HPDE6-E6E7 (cell line): ENCODE measurements around the gene C6.
A peak's percentile ranks its signal among the peaks of the same experiment; 100 is the strongest.
"Not testable (repeated sequence)": the region's sequence is repeated elsewhere in the genome, so short reads cannot be mapped to it uniquely, and the experiment has no call there.

Experiments
- DNase-seq: peaks from one replicate; pipeline ENCODE4 v3.0.0; 2011; ENCODE audit warnings: missing footprints; ENCODE audit errors: extremely low spot score

The C6 gene

GRCh38 chr5:41199660-41200059 is 13.7 kb downstream of the C6 start:
- DNase-seq: no peak

DNA sequence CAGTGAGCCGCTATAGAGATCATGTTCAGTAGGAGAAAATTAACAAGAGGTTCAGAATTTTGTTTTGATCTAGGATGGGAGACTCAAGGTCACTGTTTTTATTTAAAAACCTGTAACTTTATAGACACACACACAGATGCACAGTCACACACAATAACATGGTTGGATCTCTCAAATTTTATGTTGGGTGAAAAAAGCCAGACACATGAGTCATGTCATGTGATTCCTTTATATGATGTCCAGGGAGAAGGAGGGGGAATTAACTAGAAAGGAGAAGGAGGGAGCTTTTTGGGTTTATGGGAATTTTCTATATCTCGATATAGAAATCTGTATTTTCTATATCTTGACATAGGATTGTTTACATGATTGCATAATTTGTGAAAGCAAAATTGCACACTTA is 17.1 kb downstream of the C6 start:
- no peak for DNase-seq

- DNase-seq: no peak
These were observed 18.1 kb downstream of the C6 start for GRCh38 chr5:41195228-41195627.

DNA sequence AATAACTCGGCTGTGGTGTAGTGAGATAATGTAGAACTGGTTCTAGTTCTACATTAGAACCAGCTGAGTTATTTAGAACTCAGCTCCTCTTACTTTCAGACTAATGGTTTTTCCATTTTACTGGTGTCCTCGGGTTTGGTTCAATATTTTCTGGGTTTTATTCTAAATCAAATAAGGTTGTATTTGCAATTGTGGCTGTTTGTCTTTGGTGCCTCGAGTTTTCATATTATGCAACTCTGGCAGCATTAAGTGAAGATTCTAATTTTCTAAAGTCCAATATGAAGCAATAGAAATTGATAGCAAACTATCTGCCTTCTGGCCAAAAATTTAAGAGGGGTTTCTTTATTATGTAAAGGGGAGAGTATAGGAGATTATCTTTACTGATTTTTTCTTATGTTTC is 19.0 kb downstream of the C6 start:
- DNase-seq: no peak

- no peak for DNase-seq
These were observed 19.7 kb downstream of the C6 start for GRCh38 chr5:41193456-41194205.

GRCh38 chr5:41191249-41191648 is 22.1 kb downstream of the C6 start:
- no peak for DNase-seq

- DNase-seq: no peak
These were observed 27.2 kb downstream of the C6 start for GRCh38 chr5:41186143-41186542.

GRCh38 chr5:41183331-41183730 is 30.0 kb downstream of the C6 start:
- DNase-seq: not testable (repeated sequence)

GRCh38 chr5:41182666-41183065 is 30.7 kb downstream of the C6 start:
- DNase-seq: no peak

GRCh38 chr5:41181691-41182564 is 31.4 kb downstream of the C6 start:
- no peak for DNase-seq

GRCh38 chr5:41176952-41177351 is 36.4 kb downstream of the C6 start:
- peak; percentile 8 for DNase-seq

DNA sequence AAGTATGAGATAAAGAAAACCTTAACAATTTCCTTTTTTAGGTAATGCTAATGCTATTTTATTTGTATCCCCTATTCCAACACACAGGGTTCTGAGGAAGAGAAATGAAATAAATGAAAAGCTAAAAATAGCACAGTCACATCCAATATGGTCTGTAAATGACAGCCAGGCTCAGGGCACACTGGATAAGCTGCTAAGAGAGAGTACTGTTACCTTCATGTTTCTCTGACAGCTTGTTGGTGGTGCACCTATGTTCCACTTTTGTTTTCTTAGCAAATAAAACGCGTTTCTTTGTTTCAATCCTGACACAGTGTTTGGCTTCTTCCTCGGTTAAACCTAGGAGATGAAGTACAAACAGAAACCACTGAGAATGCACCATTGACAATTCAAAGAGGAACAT is 41.3 kb downstream of the C6 start:
- DNase-seq: no peak

DNA sequence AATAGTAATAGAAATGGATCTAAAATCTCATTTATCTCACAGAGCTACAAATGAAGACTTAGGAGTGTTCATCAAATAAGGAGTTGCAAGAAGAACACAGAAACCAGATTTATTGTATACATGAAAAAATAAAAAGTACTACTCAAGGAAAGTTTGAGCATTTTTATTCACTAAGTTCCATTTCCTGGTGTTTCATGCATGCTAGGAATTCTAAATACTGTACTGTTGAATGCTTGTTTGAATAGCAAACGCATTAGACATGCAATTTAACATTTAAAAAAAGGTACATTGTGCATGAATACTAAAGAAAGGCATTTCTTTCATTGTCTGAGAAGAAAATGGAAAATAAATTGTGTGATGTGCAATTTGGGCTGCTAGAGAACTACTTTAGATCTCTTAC is 52.1 kb downstream of the C6 start:
- no peak for DNase-seq

DNA sequence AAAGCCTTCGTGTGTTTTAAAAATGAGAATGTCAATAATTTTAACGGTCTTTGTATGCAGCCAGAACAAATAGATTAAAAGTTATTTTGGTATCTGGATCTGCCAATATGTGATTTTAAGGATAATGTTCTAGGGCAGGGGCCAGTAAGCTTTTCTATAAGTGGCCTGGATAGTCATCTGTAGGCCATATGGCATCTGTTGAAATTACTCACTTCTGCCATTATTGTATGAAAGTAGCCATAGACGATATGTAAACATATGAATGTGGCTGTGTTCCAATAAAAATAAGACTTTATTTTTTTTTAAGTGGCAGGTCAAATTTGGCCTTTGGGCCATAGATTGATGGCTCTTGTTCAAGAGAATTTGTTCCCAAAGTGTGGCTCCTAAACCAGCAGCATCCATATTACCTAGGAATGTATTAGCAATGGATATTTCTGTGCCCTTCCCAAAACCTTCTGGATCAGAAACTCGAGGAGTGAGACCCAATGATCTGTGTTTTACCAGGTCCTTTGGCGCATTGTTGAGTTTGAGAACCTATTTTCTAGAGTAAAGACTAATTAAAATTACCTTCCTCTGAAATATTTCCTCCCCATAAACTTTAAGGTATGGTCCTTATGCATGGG is 55.9 kb downstream of the C6 start:
- no peak for DNase-seq

GRCh38 chr5:41156739-41157138 is 56.6 kb downstream of the C6 start:
- DNase-seq: no peak

- DNase-seq: no peak
These were observed 58.8 kb downstream of the C6 start for GRCh38 chr5:41154491-41154890.

DNA sequence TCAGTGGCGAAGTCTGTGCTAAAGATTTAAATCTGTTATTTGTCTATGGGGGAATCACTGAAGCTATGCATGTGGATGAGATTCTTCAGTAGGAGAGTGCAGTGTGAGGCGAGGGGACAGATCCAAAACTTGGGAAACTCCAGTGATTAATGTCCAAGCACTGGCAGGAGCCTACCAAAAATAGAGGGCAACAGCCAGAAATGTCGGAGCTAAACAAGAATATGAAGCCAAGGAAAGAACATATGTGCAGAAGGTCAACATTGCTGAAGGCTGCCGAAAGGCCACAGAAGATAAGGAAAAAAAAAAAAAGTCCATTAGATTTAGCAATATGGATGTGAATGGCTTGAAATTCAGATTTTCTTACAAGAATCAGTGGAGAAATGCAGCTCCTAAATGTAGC is 61.8 kb downstream of the C6 start:
- no peak for DNase-seq

- DNase-seq: no peak
These were observed 64.9 kb downstream of the C6 start for GRCh38 chr5:41148448-41148847.

DNA sequence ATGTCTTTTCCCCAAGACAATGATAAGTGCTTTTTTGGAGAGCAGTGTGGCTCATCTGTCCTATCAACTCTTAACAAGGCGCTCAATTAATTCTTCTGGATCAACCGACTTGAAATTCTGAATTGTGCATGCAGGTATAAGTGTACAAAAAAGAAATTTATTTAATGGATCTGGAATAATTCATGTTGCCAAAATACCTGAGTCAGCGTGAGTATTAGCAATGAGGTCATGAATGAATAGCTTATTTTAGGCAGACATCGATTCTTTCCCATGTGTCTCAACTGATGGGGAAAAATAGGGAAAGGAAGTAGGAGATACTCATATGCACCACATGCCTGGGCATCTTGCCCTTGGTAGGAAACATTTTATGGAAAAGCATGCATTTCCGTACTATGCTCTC is 68.0 kb downstream of the C6 start:
- DNase-seq: no peak

GRCh38 chr5:41143131-41143901 is 70.0 kb downstream of the C6 start:
- DNase-seq: no peak

GRCh38 chr5:41127967-41128690 is 85.2 kb downstream of the C6 start:
- DNase-seq: no peak
